GM19452 (cell line): ENCODE data around the gene CDC42.
"Not testable (repeated sequence)": the region's sequence is repeated elsewhere in the genome, so short reads cannot be mapped to it uniquely, and the experiment has no call there.

Experiments used
- ATAC-seq: cut with Tn5 transposase; IDR thresholded peaks from one replicate; pipeline ENCODE4 v1.9.1; 2021; ENCODE audit not compliant: unreplicated experiment

The CDC42 gene

GRCh38 chr1:22052115-22053016 lies at the start of gene CDC42:
CDC42 (plus strand) TSS chr1:22052709; CDS start chr1:22078479, 25,770 bp downstream.
- peak; percentile 85 for ATAC-seq

GRCh38 chr1:22002875-22003274 lies 49.6 kb upstream of the CDC42 start:
- not testable (repeated sequence) for ATAC-seq

GRCh38 chr1:22003959-22004358 lies 48.5 kb upstream of the CDC42 start:
- ATAC-seq = not testable (repeated sequence)

- not testable (repeated sequence) for ATAC-seq
Observed at GRCh38 chr1:22005261-22006149, 47.0 kb upstream of the CDC42 start.

GRCh38 chr1:22006736-22007135 lies 45.8 kb upstream of the CDC42 start:
- not testable (repeated sequence) for ATAC-seq

- not testable (repeated sequence) for ATAC-seq
Observed at GRCh38 chr1:22007262-22007661, 45.2 kb upstream of the CDC42 start.

GRCh38 chr1:22009566-22009965 lies 42.9 kb upstream of the CDC42 start:
- not testable (repeated sequence) for ATAC-seq

- ATAC-seq = not testable (repeated sequence)
Observed at GRCh38 chr1:22012752-22013151, 39.8 kb upstream of the CDC42 start.

GRCh38 chr1:22014575-22015206 lies 37.8 kb upstream of the CDC42 start:
- not testable (repeated sequence) for ATAC-seq

GRCh38 chr1:22018583-22019559 lies 33.6 kb upstream of the CDC42 start:
- peak; percentile 67 for ATAC-seq

- ATAC-seq = no peak
Observed at GRCh38 chr1:22021061-22021460, 31.4 kb upstream of the CDC42 start.

GRCh38 chr1:22024485-22025367 lies 27.8 kb upstream of the CDC42 start:
- ATAC-seq = peak; percentile 45

- ATAC-seq = peak; percentile 69
Observed at GRCh38 chr1:22025368-22026155, 26.9 kb upstream of the CDC42 start.

GRCh38 chr1:22026924-22027289 lies 25.6 kb upstream of the CDC42 start:
- ATAC-seq = no peak

- ATAC-seq = no peak
Observed at GRCh38 chr1:22030057-22030456, 22.5 kb upstream of the CDC42 start.

GRCh38 chr1:22030473-22030872 lies 22.0 kb upstream of the CDC42 start:
- ATAC-seq = no peak

GRCh38 chr1:22031214-22031962 lies 21.1 kb upstream of the CDC42 start:
- ATAC-seq = no peak
